ENCODE data around the gene RIC8B.
"Not testable (repeated sequence)": the region's sequence is repeated elsewhere in the genome, so short reads cannot be mapped to it uniquely, and the experiment has no call there.

DNA sequence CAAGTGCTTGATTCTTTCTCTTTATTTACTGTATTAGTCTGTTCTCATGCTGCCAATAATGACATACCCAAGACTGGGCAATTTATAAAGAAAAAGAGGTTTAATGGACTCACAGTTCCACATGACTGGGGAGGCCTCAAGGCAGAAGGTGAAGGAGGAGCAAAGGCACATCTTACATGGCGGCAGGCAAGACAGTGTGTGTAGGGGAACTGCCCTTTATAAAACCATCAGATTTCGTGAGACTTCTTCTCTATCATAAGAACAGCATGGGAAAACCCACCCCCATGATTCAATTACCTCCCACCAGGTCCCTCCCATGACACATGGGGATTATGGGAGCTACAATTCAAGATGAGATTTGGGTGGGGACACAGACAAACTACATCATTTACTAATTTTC is 149.1 kb downstream of the RIC8B start:
- TF ChIP-seq, protein P1, sequence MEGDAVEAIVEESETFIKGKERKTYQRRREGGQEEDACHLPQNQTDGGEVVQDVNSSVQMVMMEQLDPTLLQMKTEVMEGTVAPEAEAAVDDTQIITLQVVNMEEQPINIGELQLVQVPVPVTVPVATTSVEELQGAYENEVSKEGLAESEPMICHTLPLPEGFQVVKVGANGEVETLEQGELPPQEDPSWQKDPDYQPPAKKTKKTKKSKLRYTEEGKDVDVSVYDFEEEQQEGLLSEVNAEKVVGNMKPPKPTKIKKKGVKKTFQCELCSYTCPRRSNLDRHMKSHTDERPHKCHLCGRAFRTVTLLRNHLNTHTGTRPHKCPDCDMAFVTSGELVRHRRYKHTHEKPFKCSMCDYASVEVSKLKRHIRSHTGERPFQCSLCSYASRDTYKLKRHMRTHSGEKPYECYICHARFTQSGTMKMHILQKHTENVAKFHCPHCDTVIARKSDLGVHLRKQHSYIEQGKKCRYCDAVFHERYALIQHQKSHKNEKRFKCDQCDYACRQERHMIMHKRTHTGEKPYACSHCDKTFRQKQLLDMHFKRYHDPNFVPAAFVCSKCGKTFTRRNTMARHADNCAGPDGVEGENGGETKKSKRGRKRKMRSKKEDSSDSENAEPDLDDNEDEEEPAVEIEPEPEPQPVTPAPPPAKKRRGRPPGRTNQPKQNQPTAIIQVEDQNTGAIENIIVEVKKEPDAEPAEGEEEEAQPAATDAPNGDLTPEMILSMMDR (IDR thresholded peaks at IDR 0.05): not testable (repeated sequence)
- TF ChIP-seq POLR2A (IDR thresholded peaks at IDR 0.05): not testable (repeated sequence)
